ENCODE results near the gene TMUB1.
A peak's percentile ranks its signal among the peaks of the same experiment; 100 is the strongest.

The TMUB1 gene

DNA sequence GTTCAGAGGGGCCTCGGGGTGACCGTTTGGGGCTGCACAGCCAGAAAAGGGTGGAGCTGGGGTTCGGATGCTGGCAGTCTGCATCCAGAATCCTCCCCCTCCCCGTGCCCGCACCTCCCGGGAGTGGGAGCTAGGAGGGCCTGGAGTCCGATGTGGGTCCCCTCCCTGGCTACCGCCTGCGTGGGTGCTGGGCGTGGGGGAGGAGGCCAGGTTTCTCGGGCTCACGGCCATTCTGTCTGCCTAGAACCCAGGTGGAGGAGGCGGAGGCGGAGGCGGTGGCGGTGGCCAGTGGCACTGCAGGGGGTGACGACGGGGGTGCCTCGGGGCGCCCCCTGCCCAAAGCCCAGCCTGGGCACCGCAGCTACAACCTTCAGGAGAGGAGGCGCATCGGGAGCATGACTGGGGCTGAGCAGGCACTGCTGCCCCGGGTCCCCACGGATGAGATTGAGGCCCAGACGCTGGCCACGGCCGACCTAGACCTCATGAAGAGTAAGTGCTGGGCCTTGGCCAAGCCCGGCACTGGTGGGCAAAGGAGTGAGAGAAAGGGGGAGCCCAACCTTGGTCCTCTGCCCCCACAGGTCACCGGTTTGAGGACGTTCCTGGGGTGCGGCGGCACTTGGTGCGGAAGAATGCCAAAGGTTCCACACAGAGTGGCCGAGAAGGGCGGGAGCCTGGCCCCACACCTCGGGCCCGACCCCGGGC is 16.9 kb downstream of the TMUB1 start:
- DNase-seq = no peak

DNA sequence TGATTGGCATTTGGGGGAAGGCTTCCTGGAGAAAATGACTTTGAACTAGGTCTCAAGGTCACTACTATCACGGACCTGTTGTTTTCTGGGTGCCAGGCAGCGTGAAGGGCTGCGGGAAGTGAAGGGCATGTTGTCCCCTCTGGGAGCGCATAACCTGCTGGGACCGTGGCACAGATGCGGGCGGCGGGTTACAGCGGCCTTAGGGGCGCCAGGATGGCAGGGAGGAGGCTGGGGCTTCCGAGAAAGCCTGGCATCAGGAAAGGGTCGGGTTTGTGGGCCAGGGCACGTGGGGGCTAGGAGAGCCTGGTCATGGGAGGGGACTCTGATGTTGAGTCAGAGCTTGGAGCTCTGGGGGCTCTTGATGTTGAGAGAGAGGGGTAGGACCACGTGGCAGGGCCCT is 17.8 kb downstream of the TMUB1 start:
- no peak for DNase-seq

DNA sequence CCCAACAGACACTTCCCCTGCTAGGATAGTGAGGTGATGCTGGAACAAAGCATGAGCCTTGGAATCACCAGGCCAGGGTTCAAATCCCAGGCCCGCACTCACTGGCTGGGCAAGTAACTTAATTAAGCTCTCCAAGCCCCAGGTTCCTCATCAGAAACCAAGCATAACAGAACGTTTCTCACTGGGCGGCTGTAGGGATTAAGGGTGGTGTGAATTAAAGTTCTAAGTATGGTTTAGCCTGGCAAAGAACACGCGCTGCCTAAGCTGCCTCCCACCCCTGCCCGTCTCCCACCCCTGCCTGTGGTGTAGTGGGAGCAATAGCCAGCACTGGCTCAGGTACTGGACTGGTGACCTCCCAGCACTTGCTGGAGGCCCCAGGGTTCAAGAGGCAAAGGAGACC is 18.3 kb downstream of the TMUB1 start:
- DNase-seq = no peak

DNA sequence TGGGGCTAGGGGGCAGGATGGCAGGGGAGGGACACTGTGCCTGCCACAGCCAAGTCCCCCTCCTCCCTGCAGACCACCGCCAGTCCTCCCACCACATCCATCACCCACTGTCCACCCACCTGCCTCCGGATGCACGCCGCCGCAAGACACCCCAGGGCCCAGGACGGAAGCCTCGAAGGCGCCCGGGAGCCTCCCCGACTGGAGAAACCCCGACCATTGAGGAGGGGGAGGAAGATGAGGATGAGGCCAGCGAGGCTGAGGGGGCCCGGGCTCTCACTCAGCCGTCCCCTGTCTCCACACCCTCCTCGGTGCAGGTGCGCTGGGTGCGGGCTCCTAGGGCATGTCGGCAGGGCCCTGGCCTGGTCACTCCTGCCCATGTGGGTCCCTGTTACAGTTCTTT is 18.8 kb downstream of the TMUB1 start:
- DNase-seq = no peak

DNA sequence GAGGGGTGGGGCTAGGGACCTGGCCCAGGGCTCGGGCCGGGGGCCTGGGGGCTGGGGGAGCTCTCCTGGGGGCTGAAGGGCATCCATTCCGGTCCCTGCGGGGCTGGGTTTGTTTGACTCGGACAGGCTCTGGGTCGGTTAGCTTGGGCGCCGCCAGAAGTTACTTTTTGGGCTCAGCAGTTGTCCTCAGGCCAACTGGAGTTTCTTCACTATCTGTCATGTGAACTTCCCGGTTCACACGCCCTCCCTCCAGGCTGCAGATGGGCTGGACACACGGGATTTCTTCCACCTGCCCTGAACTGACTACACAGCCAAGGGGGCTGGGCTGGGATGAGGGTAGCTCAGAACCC is 20.1 kb downstream of the TMUB1 start:
- no peak for DNase-seq

DNA sequence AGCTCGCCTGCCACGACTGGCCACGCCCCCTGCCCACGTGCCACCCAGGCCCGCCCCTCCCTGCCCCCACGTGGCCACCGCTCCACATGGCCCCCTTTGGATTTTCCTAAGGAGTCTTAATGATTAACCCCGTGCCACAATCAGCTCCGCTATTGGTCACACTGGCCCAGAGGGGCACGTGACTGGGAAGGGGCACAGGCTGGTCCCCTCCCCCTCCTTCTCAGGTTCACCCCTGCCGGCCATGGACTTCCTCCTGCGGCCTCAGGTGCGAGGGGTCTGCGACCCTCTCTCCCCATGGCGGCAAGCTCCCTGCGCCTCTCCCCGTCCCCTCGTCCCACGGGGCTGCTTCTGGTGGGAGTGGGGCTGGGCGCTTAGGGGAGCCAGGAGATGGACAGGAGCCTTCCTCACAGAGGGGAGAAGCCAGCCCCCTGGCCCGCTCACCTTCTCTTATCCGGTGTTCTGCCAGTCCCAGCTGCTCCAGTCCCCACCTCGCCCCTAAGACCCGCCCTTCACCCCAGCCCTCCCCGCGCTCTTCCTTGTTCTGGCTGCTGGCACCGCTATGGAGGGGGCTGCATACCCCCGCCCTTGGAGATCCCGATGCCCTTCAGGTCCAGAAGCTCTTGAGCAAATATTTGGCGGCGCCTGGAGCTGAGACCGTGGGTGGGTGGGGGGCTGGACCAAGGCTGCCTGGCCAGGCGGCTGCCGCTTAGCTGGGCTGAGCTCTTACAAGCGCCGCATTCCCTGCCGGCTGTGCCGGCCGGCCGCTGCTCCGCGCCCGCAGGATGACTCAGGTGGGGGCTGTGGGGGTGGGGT is 20.7 kb downstream of the TMUB1 start:
- DNase-seq = no peak

DNA sequence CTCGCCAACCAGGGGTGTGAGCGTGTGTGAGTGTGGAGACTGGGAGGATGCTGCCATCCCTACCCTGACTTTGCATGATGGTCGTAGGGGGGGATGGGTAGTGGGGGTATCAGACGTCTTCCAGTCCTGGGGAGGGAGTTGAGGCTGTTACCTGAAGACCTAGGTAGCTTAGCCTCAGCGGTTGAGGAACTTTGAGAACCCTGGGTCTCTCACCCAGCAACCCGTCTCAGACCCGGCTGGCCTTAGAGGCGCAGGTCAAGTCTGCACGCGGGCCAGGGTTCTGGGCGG is 21.2 kb downstream of the TMUB1 start:
- DNase-seq = no peak

DNA sequence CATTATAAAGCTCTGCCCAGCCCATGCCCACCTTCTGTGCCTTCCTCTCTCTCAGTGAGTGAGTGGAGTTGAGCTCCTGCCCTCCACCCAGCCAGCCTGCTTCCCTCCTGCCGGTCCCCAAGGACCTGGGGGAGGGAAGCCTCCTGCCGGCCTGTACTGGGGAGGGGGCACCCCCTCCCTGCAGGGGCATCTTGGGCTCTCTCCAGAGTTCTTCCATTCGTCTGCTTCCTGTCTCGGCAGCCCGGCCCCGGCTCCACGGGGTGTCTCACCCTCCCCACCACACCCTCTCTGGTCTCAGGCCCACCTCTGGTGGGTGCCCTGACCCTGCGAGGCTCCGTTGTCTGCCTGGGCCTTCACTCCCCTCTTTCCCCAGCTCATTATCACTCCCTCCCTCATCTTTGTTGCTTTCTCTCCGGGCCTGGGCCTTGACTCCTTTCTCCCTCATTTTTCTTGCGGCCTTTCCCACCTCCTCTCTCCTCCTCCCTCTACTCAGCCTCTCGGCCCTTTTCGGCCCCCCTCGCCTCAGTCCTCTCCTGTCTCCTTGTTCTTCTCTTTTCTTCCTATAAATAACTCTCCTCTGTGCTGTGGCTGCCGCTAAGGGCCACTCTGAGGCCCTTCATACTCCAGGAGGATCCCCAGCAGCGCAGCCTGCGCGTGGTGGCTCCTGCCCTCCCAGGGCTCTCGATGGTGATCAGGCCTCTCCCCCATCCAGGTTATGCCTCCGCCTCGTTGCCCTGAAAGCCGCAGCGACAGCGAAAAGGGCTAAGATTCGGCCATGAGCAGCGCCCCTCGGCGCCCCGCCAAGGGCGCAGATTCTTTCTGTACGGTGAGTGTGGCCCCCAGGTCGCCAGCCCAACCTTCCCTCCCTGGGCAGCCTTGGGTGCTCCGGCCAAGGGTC is 21.8 kb downstream of the TMUB1 start:
- DNase-seq = no peak

DNA sequence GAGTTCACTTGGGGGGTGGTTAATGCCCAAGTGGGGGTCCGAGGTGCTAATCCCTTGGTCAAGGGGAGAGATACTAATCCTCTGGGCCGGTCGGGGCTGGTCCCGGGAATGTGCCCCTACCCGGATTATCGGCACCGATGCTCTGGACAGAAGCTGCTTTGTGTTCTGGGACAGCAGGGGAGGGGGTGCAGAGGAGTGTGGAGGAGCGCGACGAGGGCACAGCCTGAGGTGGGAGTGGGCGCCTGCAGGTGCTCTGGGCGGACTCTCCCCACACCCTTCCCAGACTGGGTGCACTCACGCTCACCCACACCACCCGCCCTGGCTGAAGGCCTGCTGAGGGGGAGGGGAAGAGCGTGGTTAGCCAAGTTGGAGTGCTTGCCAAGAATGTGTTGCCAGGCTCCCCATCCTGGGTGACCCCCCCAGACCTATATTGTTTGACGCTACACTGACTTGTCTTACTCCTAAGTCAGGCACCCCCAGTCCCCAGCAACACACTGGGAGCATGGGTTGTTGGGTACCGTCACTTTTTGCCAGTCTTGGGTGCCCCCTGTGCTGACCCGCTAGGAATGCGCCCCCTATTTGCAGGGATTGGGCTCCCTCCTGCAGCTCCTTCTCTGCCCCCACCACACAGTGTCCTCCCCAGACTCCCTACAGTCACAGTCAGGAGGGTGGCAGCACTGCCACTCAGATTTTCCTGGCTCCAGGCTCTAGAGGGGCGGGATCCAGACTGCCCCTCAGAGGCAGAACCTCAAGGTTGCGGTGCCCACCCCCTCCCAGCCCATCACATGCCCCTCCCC is 22.7 kb downstream of the TMUB1 start:
- no peak for DNase-seq

DNA sequence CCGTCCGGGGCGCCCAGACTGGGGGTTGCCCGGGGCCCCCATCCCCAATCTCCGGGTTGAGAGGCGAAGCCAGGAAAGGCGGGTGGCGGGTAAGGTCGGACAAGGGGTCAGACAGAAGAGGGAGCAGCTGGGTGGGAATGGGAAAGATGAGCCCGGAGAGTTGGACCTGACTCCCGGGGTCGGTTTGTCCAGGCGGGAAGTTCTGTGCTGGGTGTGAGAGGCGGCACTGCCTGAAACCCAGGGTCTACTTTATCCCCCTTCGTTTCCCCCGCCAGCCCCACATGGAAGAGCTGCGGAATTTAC is 23.2 kb downstream of the TMUB1 start:
- DNase-seq = no peak

DNA sequence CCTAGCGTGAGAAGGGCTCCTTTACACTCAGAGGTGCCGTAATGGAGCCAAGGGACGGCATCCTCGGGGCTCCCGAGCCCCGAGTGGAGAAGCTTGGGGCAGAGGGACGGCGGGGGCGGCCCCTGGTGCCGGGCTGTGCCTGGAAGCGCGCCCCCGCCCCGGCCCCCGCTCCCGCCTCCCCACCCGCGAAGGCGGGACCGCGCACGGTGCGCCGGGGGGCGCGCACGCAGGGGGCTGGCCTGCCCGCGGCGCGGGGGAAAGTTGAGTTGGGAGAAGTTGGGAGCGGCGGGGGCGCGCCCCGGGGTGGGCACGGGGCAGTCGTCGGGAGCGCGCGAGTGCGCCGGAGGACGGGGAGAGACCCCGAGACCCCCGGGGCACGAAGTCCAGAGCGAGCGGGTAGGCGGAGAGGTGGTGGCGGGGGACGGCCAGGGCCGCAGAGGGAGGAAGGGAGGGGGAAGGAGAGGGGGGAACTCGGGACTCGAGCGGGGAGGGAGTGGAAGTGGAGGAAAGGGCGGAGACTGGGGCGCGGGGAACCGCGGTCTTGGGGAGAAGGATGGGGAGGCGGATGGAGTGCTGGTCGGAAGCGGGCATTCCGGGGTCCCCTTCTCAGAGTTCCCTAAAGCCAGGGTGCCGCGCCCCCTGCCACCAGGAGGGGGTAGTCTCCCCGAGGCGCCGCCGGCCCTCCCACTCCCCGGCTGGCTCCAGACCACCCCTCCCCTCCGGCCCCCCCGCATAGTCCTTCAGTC is 23.8 kb downstream of the TMUB1 start, which contains the start of gene SLC4A2:
SLC4A2 (plus strand) TSS at position 223 of the 746 bp plus-strand sequence. CDS start 2,399 bp downstream, outside the sequence.
- DNase-seq = peak; percentile 43

DNA sequence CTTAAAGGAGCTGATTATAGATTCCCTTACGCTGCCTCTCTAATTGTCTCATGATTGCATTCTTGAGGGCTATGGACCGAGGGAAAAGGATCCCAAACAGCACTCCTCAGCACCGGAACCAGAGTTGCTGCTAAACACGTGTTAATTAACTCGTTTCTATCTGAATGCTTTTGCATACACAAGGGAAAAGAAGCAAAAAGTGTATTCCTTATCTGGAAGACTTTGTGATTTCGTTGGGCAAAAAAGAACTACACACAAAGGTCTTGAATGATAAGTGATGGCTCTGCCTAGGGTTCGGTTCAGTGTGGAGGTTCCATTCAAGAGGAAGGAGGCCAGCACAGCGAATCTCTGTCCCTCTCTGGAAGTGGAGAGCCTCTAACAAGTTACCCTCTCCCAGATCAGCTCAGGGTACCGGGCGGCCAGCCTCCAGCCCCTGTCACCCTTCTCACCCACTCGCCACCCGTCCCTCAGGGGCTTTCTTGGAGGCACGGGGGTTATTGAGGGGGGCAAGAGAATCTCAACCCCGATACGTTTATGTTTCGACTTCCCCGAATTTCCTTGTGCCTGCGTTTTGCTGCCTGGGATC is 24.4 kb downstream of the TMUB1 start:
- DNase-seq = no peak

DNA sequence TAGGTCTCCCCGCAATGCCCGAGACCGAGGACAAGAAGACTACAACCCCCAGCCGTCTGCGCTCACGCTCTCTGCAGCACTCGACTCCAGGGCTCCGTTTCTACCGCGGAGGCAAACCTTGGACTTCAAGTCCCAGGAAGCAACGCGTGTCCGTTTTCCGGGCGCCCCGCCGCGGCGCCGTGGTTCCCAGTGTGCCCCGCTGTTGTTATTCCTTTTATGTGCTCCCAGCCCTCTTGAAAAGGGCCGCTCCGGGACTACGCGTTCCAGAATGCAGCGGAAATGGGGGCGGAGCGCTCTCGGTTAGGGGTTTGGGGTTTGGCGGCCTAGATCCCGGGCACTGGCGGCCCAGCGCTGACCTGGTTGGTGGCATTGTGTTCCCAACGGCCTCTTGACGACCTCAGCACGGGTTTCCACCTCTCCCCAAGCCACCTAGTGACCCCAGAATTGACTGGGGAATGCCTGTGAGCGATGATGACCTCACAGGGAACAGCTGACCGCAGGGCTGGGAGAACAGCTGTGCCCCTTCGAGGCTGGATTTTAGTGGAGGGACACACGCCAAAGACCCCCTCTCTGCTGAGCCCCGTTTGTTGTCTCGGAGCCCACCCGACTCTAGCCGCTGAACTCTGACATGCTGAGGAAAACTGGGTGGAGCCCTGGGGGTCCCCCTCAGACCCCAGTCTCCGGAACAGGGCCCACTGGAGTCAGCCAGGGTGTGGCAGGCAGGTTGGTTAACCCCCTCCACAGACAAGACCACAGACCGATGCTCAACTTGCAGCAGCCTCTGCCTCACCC is 25.1 kb downstream of the TMUB1 start:
- peak; percentile 92 for DNase-seq

DNA sequence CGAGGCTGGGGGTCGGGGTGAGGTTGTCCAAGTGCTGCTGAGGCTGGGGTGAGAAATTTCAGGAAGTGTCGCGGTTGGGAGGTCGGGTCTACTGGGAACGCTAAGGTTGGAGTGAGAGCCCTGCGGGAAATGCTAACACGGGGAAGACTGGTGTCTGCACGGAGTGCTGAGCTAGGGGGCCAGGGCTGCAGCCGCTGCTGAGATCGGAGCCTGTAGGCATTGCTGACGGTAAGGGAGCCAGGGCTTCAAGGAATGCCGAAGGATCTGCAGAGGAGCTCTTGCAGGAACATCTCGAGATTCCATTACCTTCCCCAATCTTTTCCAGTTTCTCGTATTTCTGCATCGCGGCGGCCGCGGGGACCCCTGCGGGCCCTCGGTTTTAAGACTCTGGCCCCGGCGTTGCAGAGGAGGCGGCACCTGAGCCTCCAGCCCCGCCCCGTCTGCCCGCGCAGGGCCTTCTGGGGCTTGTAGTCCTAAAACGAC is 25.7 kb downstream of the TMUB1 start, which contains the start of gene CDK5:
CDK5 (minus strand) TSS at position 392 of the 483 bp plus-strand sequence; CDS start at position 343, 49 bp downstream.
- no peak for DNase-seq

DNA sequence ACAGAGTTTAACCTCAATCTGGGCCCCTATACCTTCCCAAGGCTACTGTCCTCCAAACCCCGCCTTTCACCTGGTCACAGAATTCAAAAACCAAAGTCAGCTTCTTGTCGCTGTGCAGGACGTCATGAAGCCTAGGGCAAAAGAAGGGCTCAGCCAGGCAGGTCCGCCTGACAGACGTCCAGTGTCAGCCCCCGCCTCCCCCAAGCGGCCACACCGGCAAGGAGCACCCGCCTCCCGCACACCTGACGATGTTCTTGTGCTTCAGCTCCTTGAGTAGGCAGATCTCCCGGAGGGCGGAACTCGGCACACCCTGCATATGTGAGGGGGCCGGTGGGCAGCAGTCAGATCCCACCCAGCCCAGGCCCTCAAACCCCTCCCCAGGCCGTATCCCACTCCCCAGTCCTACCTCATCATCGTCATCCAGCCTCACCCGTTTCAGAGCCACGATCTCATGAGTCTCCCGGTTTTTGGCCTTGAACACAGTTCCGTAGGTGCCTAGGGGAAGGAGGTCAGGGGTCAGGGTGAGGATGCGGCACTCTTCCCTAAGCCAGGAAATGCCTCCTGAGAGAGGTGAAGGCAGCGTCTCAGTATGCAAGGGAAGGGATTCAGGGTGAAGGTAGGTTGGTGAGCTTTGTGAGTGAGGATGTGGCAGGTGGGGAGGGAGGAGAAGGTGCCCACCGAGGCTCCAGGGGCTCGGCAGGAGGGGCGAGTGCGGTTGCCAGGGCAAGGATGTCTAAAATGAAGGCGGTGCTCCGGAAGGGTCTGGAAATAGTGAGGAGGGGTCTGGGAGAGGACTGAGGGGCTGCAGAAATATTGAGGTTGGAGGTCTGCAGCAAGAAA is 26.4 kb downstream of the TMUB1 start:
- no peak for DNase-seq

DNA sequence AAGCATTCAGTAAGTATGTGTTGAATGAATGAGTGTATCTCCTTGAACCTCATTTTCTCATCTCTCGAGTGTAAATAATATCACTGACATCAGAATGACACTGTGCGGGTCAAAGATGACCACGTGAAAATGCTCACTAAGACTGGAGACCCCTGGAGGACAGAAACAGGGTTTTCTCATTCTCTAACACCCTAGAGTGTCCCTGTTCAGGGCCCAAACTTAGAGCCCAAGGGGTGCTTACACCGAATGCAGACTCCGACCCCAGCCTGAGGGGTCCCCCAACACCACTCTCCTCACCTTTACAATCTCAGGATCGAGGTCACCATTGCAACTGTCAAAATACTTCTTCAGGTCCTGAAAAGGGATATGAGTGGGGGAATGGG is 27.0 kb downstream of the TMUB1 start:
- DNase-seq = no peak

DNA sequence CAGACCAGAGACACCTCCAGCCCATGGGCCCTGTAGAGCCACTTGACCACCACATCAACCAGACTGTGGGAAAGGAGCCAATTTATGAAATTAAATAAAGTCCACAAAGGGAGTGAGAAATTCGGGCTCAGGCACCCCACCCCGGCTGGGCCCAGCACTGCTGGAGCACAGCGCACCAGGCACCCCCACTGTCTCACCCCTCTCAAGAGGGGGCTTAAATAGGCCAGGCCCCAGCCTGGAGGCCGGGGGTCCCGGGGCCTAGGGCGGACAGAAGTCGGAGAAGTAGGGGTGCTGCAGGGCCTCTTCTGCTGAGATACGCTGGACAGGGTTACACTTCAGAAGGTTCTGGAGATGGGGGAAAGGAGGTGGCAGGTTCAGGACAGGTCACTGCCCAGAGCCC is 29.5 kb downstream of the TMUB1 start:
- DNase-seq = no peak

DNA sequence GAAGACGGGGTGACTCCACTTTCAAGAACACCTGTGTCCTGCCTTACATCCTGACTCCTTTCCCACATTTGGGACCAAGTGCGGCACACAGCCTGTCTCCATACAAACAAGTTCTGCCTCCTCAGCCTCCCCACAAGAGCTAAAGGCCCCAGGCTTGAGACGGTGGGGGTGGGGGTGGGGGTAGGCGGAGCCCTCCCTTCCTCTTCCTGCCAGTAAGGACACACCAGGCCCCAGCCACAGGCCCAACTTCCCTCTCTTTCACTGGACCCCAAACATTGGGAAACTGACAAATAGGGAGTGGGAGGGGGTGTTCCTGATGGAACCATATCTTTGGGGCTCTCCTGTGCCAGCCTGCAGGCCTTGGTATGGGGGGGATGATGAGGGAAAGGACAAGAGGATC is 30.2 kb downstream of the TMUB1 start:
- DNase-seq = no peak

DNA sequence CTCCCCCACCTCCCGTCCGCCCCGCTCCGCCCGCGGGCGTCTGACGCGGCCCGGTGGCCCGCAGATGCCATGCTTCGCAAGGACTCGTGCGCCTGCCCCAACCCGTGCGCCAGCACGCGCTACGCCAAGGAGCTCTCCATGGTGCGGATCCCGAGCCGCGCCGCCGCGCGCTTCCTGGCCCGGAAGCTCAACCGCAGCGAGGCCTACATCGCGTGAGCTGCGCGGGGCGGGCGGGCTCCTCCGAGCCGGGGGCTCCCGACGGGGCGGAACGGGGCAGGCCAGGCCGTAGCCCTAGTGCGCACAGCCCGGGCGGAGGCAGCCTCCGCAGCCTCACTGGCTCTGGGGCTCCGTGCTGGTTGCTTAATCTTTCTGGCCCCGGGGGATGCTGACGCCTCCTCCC is 32.2 kb downstream of the TMUB1 start:
- DNase-seq = peak; percentile 22

All from GOT3 (cell line).